OCI-LY1 (cell line): ENCODE results near the gene PSD2.

ENCODE experiments used
- H2AFZ ChIP-seq: fragments of 200-600 bp; sonication (generic), shearing (Covaris generic); 2 replicates; pipeline ENCODE4 v1.6.0; 2014; ENCODE audit warnings: antibody characterized with exemption, mild to moderate bottlenecking, low read length
- H3F3A ChIP-seq: fragments of 200-600 bp; sonication (generic), shearing (Covaris generic); 2 replicates; pipeline ENCODE4 v1.6.0; 2014; ENCODE audit warnings: mild to moderate bottlenecking, antibody characterized with exemption, low read length, moderate library complexity; ENCODE audit not compliant: insufficient read depth
- H3K27ac ChIP-seq: fragments of 200-600 bp; sonication (generic); 2 replicates; pipeline ENCODE4 v1.5.1; 2014; ENCODE audit warnings: low read length, mixed run types, mild to moderate bottlenecking, low read depth; ENCODE audit not compliant: poor library complexity, severe bottlenecking
- H3K27me3 ChIP-seq: fragments of 200-600 bp; sonication (generic); 2 replicates; pipeline ENCODE4 v1.6.0; 2014; ENCODE audit warnings: antibody characterized with exemption, mild to moderate bottlenecking, low read length, moderate library complexity; ENCODE audit not compliant: insufficient read depth
- H3K36me3 ChIP-seq: fragments of 200-600 bp; sonication (generic); 2 replicates; pipeline ENCODE4 v1.6.1; 2014; ENCODE audit warnings: mild to moderate bottlenecking, antibody characterized with exemption, low read length, moderate library complexity, mixed read lengths; ENCODE audit not compliant: insufficient read depth
- H3K4me1 ChIP-seq: fragments of 200-600 bp; sonication (generic); 2 replicates; pipeline ENCODE4 v1.5.1; 2014; ENCODE audit warnings: mild to moderate bottlenecking, low read length, moderate library complexity; ENCODE audit not compliant: insufficient read depth, severe bottlenecking
- H3K4me2 ChIP-seq: fragments of 200-600 bp; sonication (generic), shearing (Covaris generic); 2 replicates; pipeline ENCODE4 v1.6.1; 2014; ENCODE audit warnings: low read length
- H3K4me3 ChIP-seq: fragments of 200-600 bp; sonication (generic); 2 replicates; pipeline ENCODE4 v1.5.1; 2014; ENCODE audit warnings: low read length, low read depth, mild to moderate bottlenecking, mixed read lengths; ENCODE audit not compliant: poor library complexity, severe bottlenecking
- H3K79me2 ChIP-seq: fragments of 200-600 bp; shearing (Covaris generic); 2 replicates; pipeline ENCODE4 v1.6.1; 2016; ENCODE audit warnings: mixed run types, low read length, mixed read lengths; ENCODE audit not compliant: insufficient read depth
- H3K9ac ChIP-seq: fragments of 200-600 bp; sonication (generic), shearing (Covaris generic); 2 replicates; pipeline ENCODE4 v1.6.1; 2014; ENCODE audit warnings: mild to moderate bottlenecking, low read length, mixed read lengths
- H3K9me2 ChIP-seq: fragments of 200-600 bp; sonication (generic), shearing (Covaris generic); 2 replicates; pipeline ENCODE4 v1.6.1; 2014; ENCODE audit warnings: low read depth, mild to moderate bottlenecking, low read length, mixed read lengths
- H3K9me3 ChIP-seq: fragments of 200-600 bp; shearing (Covaris generic); 2 replicates; pipeline ENCODE4 v1.6.1; 2014; ENCODE audit warnings: low read length, mixed read lengths
- H4K20me1 ChIP-seq: fragments of 200-600 bp; sonication (generic), shearing (Covaris generic); 2 replicates; pipeline ENCODE4 v1.6.0; 2016; ENCODE audit warnings: mild to moderate bottlenecking, low read length; ENCODE audit not compliant: insufficient read depth
- CTCF ChIP-seq: fragments of 200-600 bp; sonication (generic), shearing (Covaris generic); IDR thresholded peaks from 2 replicates; pipeline ENCODE4 v1.5.1; 2017; ENCODE audit warnings: mild to moderate bottlenecking, antibody characterized with exemption, low read length, moderate library complexity, mixed read lengths
- EZH2 ChIP-seq: fragments of 200-600 bp; sonication (generic), shearing (Covaris generic); IDR thresholded peaks from 2 replicates; pipeline ENCODE4 v1.8.0; 2017; ENCODE audit warnings: borderline replicate concordance, mixed run types, mild to moderate bottlenecking, antibody characterized with exemption, low read length, moderate library complexity, mixed read lengths

PSD2 gene

GRCh38 chr5:139806726-139807646 is 11.4 kb downstream of the PSD2 start:
- no peaks in the 10 kb centered on the region for H4K20me1 ChIP-seq
- no peak overlapping the region for H2AFZ ChIP-seq
- no peaks in the 10 kb centered on the region for H3K79me2 ChIP-seq
- H3K4me2 ChIP-seq, result no peak overlapping the region
- TF ChIP-seq EZH2 (no peak), CTCF (no peak)
- H3K36me3 ChIP-seq, result no peaks in the 10 kb centered on the region
- no peaks in the 10 kb centered on the region for H3K9me2 ChIP-seq
- no peak overlapping the region for H3K4me3 ChIP-seq
- H3K9ac ChIP-seq, result no peak overlapping the region
- H3K4me1 ChIP-seq, result no peaks in the 10 kb centered on the region
- H3K27ac ChIP-seq, result no peak overlapping the region
- H3K27me3 ChIP-seq, result no peaks in the 10 kb centered on the region
- no peaks in the 10 kb centered on the region for H3F3A ChIP-seq
- no peaks in the 10 kb centered on the region for H3K9me3 ChIP-seq

- Histone ChIP-seq H3K4me2 (no peak overlapping the region), H4K20me1 (no peaks in the 10 kb centered on the region), H3K9me3 (no peaks in the 10 kb centered on the region), H2AFZ (no peak overlapping the region), H3K36me3 (no peaks in the 10 kb centered on the region), H3F3A (no peaks in the 10 kb centered on the region), H3K4me1 (no peaks in the 10 kb centered on the region), H3K27me3 (no peaks in the 10 kb centered on the region), H3K27ac (no peak overlapping the region), H3K79me2 (no peaks in the 10 kb centered on the region), H3K4me3 (no peak overlapping the region), H3K9me2 (no peaks in the 10 kb centered on the region), H3K9ac (no peak overlapping the region)
- TF ChIP-seq CTCF (no peak), EZH2 (no peak)
Observed at GRCh38 chr5:139807647-139808030, 12.0 kb downstream of the PSD2 start.

- no peaks in the 10 kb centered on the region for H3K9me2 ChIP-seq
- no peak overlapping the region for H3K4me3 ChIP-seq
- no peaks in the 10 kb centered on the region for H4K20me1 ChIP-seq
- TF ChIP-seq CTCF (no peak), EZH2 (no peak)
- H3K4me2 ChIP-seq, result no peak overlapping the region
- H3K9ac ChIP-seq, result no peak overlapping the region
- H2AFZ ChIP-seq, result no peak overlapping the region
- H3K4me1 ChIP-seq, result no peaks in the 10 kb centered on the region
- H3F3A ChIP-seq, result no peaks in the 10 kb centered on the region
- no peaks in the 10 kb centered on the region for H3K79me2 ChIP-seq
- no peaks in the 10 kb centered on the region for H3K9me3 ChIP-seq
- H3K27me3 ChIP-seq, result no peaks in the 10 kb centered on the region
- H3K27ac ChIP-seq, result no peak overlapping the region
- H3K36me3 ChIP-seq, result no peaks in the 10 kb centered on the region
Observed at GRCh38 chr5:139808481-139809330, 13.1 kb downstream of the PSD2 start.
